GM21381 (cell line): ENCODE data around the gene MLLT6.

Source experiments
- ATAC-seq: cut with Tn5 transposase; IDR thresholded peaks from one replicate; pipeline ENCODE4 v1.9.1; 2021; ENCODE audit warnings: mild to moderate bottlenecking, moderate library complexity; ENCODE audit not compliant: unreplicated experiment

Gene MLLT6

DNA sequence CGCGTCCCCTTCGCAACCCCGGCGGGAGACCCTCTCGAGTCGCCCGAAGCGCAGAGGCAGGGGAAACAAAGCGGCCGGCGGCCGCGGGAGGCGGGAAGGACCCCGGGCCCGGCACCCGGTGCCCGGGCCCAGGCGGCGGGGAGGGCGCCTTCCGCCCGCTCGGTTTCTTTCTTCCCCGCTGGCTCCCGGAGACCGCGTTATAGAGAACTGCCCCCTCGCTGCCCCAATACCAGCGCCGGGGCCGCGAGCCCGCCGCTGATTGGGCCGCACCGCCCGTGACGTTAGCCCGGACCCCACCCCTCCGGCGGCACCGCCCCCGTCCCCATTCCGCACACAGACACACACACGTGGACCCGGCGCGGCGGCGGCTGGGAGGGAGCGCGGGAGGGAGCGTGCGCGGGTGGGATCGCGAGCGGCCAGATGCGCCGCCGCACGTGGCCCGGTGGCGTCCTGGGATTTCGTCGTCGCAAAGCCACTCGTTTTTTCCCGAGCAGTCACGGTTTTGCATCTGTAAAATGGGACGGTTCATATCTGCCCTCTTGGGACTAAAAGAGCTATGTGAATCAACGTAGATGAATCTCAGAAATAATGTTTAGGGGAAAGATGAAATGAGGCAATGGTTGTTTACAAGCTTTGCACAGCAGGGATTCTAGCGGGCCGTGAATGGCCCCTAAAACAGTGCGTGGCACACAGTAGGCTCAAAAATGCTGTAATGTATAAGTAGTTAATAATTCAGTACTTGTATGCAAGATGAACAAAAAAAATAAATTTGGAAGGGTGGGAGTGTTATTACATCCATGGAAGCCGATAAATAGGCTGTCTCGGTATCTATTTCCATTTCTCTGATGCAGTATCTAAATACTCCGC, 30.1 kb upstream of the MLLT6 start, which contains the start of gene EPOP:
Gene EPOP, minus strand, starts transcription at position 209 of the 867 bp plus-strand sequence. CDS start 462 bp downstream, outside the sequence.
- ATAC-seq: peak; percentile 69

DNA sequence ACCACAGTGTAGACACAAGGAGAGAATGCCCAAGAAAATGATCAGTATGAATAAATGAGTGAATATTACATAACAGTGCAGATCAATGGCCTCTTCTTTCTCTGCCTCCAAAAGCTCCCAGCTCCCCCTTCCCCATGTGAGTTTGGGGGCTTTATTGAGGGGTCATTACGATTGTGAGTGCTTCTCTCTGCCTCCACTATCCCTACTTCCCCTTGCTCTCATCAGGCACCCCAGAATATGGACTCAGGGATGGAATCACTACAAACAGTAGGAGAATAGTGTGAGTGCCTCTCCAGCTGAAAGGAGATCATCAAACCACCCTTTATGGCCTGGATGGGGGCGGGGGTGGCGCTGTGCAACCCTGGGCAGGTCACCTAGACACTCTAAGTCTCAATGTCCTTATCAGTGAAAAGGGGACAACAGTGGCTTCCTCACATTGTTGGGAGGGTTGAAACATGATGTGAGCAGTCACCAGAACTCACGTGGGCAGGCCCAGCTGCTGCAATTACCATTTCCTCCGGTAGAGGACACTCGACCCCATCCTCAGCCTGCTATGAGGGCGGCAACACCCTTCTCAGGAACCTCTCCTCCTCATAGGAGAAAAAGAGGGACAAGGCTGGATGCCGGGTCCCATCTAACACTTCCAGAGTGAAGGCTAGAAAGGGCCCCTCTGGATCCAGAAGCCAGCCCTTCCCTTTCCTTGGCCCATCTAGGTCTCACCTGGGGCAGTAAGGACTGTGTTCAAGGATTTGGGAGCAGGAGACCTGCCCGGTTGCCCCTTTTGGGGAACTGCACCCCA, 28.2 kb upstream of the MLLT6 start:
- ATAC-seq: peak; percentile 42

DNA sequence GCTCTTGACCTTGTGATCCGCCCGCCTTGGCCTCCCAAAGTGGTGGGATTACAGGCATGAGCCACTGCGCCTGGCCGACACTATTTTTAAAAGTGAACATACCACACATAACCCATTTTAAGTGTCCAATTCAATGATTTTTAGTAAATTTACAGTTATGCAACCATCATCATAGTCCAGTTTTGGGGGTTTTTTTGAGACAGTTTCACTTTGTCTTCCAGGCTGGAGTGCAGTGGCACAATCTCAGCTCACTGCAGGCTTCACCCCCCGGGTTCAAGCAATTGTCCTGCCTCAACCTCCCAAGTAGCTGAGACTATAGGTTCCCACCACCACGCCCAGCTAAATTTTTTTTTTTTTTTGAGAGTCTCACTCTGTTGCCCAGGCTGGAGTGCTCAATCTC, 27.3 kb upstream of the MLLT6 start:
- no peak for ATAC-seq

DNA sequence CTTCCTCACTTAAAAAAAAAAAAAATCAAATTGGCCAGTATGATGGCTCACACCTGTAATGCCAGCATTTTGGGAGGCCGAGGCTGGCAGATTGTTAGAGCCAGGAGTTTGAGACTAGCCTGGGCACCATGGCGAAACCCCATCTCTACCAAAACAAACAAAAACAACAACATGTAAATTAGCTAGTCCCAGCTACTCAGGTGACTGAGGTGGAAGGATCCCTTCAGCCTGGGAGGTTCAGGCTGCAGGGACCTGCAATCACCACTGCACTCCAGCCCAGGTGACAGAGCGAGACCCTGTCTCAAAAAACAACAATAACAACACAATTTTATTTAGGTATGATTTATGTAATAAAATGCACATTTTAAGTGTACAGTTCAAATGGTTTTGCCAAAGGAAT, 24.0 kb upstream of the MLLT6 start:
- no peak for ATAC-seq

DNA sequence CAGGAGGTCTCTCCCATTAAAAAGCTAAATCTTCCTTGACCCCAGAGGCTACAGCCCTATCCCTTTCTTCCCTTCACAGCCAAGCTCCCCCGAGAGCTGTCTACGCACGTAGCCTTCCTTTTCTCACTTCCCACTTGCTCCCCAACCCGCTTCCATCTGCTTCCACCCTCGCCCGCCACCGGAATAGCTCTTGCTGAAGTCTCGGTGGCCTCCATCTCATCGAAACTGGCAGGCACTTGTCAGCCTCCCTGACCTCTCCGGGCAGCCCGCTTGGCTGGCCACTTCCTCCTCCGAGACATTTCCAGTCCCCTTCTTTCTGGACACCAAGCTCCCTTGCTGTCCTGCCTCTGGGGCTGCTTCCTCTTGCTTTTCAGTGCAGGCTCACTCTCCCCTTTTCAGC, 19.6 kb upstream of the MLLT6 start:
- ATAC-seq: no peak

DNA sequence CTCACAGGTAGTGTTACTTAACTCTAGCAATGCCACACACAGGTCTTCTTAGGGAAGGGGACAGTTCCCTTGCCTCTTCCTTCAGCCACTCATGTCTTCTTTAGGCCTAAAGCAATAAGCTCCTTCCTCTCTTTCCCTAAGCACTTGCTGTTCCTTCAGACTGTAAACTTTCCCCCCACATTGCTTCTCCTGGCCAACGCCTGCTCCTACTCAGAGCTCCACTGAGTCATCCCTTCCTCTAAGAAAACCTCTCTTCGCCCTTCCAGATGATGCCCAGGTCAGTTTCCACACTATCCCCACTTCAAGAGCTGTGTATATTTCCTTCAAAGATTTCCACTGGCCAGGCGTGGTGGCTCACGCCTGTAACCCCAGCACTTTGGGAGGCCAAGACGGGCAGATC, 17.8 kb upstream of the MLLT6 start:
- no peak for ATAC-seq

DNA sequence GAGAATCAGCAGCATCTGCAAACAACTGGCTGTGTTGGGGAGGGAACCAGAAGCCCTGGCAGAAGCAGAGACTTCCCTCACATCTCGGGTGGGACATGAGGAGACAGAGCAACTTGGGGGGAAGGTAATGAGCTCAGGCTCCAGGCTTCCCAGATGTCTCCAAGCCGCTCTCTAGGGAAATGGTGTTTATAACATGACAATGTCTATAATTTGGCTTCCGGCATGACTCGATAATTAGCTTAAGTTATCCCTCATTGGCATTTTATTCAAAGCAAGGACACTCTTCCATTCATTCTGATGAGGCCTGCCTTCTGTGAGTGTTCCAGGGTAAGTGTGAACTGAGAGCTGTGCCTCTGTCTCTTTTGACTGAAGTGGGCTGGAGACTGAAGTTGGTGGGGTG, 14.7 kb upstream of the MLLT6 start:
- ATAC-seq: no peak

DNA sequence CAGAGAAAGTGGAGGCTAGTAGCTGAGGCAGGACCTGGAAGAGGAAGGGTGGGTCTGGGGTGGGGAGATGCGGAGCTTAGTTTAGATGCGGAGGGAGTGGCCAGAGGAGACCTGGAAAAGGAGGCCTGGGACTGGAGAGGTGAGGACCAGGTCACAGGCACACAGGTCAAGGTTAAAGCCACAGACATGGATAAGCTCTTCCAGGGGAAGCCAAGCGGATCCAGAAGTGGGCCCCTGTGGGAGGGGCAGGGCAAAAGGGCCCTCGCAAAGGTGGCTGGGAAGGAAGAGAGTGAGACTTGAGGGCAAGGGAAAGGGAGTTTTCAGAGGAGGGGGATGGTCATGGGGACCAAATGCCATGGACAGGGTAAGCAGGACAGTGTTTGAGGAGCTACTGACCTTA, 13.9 kb upstream of the MLLT6 start:
- ATAC-seq: no peak

DNA sequence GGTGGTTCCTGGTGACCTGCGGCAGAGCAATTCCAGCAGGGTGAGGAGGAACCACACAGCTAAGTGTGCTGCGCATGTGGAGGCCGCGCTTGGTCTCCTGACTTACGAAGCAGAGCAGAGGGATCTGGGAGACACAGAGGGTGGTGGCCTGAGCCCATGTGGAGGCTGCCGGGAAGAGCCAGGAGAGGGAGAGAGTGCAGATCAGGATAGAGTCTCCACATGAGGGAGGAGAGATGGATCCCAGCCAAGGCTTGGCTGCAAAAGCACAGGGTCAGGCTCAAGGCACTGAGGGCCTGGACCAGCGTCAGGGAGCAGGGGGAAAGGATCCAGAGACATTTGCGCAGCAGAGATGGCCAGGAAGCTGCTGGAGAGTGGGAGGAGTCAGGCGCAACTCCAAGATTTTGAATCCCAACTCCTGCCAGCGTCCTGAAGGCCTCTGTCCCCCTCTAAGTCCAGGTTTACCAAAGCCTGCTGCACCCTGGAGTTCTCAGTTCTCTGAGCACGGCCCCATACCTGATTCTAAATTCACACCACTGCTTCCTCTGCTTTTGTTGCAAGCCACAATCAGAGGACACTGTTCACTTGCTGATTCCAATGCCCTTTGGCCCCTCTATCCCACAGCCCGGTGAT, 11.3 kb upstream of the MLLT6 start:
- ATAC-seq: no peak

DNA sequence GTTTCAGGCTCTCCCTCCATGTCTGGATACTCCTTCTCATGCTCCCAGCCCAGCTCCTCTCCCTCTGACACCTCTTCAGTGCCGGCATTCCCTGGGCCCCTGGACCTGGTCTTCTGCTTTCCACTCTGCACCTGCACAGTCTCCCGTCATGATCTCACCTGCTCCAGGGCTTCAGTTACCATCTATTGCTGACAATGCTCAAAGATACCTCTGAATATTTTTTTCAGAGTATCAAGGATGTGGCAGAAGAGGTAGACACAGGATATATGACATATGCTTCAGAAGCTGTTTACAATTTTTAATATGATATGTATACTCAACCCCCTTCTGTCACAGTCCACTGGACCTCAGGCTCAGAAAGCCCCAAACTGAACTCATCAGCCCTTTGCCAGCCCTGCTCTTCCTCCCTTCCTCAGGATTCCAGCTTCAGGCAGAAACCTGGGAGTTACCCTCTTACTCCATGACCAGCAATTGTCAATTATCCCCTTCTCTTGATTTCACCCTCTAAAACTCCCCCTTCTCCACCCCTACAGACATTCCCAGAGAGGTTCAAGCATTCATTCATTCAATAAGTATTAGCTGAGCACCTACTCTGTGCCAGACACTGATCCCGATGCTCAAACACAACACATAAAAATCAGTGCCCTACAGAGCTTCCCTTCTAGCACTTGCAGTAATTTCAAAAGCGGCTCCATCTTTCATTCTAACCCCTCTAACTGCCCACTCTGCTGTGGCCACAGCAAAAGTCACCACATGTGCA, 7.8 kb upstream of the MLLT6 start:
- no peak for ATAC-seq

DNA sequence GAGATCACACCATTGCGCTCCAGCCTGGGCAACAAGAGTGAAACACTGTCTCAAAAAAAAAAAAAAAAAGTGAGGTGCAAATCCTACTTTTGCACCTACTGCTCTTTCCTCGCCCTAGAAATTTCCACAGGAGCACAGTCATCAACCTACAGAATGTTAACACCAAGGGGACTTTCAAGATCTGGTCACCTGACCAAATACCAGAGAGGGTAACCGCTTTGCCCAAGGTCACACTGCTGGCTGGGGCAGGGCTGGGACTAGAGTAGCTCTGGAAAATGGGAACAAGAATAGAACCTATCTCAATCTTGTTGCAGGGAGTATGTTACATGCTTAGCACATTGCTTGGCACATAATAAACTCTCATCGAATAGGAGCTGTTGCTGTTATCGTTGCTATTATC, 6.3 kb upstream of the MLLT6 start:
- no peak for ATAC-seq

DNA sequence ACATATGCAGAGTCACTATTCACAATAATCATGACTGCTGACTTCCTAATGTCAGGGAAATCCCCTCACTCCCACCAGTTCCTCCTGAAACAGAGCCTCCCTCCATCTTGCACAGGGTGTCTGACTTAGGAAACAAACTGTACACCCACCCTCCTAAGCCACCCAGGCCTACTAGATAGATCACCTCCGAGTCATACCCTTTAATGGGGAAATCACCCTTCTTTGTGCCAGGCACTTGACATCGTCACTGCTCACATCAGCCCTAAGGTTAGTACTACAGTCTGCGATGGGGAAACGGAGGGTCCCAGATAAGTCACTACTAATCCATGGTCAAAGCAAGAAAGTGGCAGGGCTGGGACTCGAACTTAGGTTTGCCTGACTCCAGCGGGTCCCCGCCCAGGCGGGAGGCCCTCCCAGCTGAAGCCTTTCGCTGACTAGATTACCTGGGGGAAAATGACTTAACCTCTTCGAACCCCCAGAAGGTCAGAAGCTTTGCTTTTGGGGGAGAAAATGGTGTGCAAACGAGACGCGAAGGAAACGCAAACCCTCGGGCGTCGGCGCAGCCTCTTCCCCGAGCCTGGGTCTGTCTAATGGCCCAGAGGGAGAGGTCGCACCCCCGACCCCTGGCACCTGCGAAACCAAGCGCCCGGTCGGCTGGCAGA, 3.4 kb upstream of the MLLT6 start:
- ATAC-seq: peak; percentile 19

DNA sequence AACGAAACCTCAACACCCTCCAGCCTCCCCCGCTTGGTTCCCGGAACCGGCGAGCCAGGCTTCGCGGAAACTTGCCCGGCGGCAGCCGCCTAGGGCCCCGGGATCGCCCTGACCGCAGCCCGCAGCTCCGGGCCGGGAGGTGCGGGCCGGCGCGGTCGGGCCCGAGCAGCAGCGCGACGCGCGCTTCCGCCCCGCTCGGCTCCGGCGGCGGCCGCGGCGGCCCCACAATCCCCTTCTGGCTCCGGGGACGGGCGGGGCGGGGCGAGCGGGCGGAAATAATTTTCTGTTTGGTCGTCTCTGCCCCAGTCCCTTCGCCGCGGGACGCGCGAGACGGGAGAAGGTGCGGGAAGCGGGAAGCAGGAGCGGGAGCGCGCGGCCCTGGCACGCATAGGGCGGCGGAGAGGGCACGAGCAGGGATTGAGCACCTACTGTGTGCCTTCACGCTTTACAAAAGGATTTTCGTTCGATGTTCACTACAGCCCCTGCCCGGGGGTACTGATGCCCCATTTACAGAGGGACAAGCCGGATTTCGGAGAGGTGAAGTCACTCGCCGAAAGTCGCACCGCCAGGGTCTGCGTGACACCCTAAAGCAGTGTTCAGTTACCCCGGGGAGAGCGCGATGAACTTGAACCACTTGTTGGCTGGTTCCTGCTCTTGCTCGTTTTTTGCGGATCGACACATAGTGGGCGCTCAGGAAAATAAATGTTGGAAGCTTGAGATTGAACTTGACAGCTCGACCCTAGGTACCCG, 2.7 kb upstream of the MLLT6 start:
- ATAC-seq: peak; percentile 32

DNA sequence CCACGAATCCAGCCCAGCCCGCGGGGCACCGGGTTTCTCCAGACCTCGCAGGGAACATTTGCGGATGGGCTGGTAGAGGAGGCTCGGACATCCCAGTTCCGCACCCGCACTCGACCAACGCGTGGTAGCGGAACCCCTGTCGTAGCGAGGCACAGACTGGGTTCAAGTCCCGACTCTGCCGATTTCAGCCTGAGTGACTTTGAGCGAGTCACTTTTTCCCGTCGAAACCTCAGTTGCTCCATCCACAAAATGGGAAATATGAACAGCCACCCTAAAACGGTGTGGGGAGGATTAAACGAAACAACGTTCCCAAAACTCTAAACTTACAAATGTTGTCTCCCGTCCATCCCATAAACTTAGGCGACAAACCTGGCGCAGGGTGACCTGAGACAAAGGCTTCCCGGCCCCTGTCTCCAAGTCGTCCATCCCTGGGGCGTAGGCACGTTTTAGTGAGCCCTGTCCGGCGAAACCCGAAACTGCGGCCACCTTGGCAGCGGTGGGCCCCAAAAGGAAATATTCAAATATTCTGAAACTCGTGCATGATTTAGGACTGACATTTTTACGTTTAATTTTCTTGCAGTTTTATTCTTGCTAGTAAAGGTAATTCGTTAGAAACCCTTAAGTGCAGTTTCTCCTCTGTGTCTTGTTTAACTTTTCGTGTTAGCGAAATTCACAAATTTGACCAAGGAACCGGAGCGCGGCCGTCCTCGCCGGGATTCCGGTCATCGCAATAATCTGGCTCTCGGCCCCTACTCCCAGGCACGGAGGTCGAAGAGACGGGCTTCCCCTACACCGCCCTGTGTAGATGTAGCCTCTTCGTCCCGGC, 1.9 kb upstream of the MLLT6 start:
- ATAC-seq: no peak

DNA sequence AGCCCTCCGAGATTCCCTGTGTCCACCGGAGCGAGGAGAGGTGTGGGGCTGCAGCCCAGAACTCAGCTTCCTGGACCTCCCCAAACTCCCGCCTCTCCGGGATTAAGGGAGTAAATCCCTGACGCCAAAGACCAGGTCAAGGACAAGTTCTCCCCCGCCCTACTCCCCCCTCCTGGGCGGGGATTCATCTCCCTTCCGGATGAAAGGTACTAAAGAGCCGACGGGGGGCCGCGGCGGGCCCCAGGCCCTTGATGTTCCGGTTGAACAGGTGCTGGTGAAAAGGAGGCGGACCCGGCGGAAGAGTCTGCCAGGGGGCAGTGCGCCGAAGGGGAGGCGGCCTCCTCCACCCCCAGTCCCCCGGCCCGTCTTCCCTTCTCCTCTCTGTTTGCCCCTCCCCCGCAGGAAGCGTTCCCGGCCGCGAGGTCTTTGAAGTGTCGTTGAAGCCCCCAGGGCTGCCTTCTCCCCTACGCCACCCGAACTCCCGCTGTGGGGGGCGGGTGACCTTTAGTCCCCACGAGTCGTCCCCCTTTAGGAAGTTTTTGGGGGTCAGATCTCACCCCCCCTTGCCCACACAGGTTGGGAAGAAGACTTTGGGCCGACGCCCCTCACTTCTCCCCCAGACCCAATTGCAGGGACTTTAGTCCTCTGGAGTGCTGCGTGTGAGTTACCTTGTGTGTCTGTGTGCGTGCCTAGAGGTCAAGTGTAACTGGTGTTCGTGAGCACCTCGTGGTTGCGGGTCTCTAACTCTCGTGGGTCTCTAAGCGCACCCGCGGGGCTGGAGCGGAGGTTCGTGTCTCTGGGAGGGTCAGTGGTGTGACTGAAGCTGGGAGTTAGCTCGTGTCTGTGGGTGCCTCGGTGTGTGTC, 1.1 kb upstream of the MLLT6 start:
- no peak for ATAC-seq

DNA sequence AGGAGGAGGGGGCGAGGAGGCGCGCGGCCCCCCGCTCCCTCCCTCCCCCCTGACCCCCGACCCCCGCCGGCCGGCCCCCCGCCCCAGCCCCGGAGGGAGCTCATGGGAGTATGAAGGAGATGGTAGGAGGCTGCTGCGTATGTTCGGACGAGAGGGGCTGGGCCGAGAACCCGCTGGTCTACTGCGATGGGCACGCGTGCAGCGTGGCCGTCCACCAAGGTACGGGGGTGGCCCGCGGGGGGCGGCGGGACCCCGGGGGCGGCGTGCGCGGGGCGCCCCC, 390 bp downstream of the MLLT6 start:
- ATAC-seq: no peak

DNA sequence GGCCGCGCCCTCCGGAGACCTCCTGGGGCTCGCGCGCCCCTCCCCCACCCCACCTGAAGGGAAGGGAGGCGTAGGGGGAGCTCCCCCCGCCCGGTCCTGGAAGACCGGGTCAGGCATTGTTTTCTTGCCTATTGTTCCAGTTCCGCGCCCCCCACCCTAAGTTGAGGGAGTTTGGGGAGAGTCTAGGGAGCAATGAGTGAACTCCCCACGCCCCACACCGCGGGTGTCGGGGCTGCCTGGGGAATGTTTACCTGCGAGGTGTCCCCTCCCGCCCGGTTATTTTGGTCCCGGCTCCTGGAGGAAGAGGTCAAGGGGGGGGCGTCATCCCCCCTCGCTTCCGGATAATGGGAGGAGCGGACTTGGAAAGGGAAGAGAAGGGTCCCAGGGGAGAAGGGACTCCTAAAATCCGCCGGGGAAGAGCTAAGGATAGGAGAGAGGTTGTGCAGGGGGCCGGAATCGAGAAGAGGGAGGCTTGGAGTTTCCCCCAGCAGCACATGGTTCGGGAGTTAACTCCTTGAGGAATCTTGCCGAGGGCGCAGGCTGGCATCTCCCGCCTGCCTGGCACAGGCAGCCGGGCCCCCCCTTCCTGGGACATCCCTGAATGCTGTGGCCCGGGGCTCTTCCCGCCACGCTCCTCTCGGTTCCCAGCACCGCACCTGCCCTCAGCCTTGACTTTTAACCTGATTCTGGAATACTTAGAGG, 881 bp downstream of the MLLT6 start:
- no peak for ATAC-seq
